Colonic mucosa (tissue), 4 donors: ENCODE data around the gene PPP3CA. TPM values are rescaled to one million over a fixed set of nuclear protein-coding genes. Genes with fewer than 3 reads are reported as not detected.

ENCODE experiments used
- DNase-seq: peaks from one replicate; pipeline ENCODE4 v3.0.0-alpha.2; 2020
- H3K27ac ChIP-seq: fragments of 200-600 bp; one replicate; pipeline ENCODE4 v1.8.0; 2021
- H3K27me3 ChIP-seq: fragments of 200-600 bp; one replicate; pipeline ENCODE4 v1.8.0; 2021
- H3K36me3 ChIP-seq: fragments of 200-600 bp; one replicate; pipeline ENCODE4 v1.8.0; 2021
- H3K4me1 ChIP-seq: fragments of 200-600 bp; one replicate; pipeline ENCODE4 v1.8.0; 2021; ENCODE audit warnings: mild to moderate bottlenecking
- H3K4me3 ChIP-seq: fragments of 200-600 bp; one replicate; pipeline ENCODE4 v1.8.0; 2021
- H3K9ac ChIP-seq, 2 donors: one replicate each; pipeline ENCODE4 v1.7.0; 2013; ENCODE audit warnings: control low read depth in 2 of 2, low read depth in 2 of 2, low read length in 2 of 2
- H3K9me3 ChIP-seq: fragments of 200-600 bp; one replicate; pipeline ENCODE4 v1.8.0; 2021
- intact Hi-C: fragments of 100-400 bp; cut with DNase I; formaldehyde crosslinking; loops from one replicate; pipeline ENCODE4 v1.14.1; 2022
- total RNA-seq, 2 donors: library from RNA; stranded (reverse); fragmentation: NEBNext Ultra II Directional in 1 of 2; extraction: Animal tissue kit (Norgen Biotek cat#: 25700) in 1 of 2; gene quantifications; one replicate each; pipeline ENCODE4 v1.2.1, GENCODE V29; 2021
- TF ChIP-seq, protein P1 (sequence below): fragments of 200-600 bp; IDR thresholded peaks from one replicate; pipeline ENCODE4 v1.8.0; 2022; ENCODE audit warnings: antibody characterized with exemption, mild to moderate bottlenecking
- donor health status: healthy.
- donor health status: DM: no; HTN: no; CAD: no.
- donor health status: DM: no; HTN: no; CAD: no.

The PPP3CA gene
- total RNA-seq, 2 donors from 2014 or later: 34.5 to 43.9 TPM

DNA sequence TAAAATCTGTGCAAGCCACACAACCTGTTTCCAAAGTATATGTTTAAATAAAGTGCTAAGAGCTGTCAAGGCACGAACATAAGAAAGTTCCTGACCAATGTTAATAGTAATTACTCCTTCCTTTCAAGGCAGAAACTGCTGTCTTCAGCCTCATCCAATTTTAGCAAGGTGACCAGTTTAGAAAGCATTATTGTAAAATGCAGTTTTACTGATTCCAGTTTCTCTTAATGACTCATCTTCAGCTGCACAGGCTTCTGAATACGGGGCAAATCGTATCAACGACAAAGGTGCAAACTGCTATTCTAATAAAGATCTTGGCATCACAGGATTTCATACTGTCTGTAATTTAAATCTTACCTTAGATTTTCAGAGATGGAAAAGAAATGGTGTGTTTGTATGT is 87.5 kb downstream of the PPP3CA start:
- Histone ChIP-seq H3K4me1 (no peaks in the 10 kb centered on the region), H3K27me3 (no peaks in the 10 kb centered on the region), H3K36me3 (no peaks in the 10 kb centered on the region), H3K9me3 (no peaks in the 10 kb centered on the region), H3K9ac (no peak overlapping the region), H3K4me3 (no peak overlapping the region), H3K27ac (no peak overlapping the region)
- TF ChIP-seq, protein P1, sequence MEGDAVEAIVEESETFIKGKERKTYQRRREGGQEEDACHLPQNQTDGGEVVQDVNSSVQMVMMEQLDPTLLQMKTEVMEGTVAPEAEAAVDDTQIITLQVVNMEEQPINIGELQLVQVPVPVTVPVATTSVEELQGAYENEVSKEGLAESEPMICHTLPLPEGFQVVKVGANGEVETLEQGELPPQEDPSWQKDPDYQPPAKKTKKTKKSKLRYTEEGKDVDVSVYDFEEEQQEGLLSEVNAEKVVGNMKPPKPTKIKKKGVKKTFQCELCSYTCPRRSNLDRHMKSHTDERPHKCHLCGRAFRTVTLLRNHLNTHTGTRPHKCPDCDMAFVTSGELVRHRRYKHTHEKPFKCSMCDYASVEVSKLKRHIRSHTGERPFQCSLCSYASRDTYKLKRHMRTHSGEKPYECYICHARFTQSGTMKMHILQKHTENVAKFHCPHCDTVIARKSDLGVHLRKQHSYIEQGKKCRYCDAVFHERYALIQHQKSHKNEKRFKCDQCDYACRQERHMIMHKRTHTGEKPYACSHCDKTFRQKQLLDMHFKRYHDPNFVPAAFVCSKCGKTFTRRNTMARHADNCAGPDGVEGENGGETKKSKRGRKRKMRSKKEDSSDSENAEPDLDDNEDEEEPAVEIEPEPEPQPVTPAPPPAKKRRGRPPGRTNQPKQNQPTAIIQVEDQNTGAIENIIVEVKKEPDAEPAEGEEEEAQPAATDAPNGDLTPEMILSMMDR: no peak
- DNase-seq: no peak
- intact Hi-C loops: no loop called here

DNA sequence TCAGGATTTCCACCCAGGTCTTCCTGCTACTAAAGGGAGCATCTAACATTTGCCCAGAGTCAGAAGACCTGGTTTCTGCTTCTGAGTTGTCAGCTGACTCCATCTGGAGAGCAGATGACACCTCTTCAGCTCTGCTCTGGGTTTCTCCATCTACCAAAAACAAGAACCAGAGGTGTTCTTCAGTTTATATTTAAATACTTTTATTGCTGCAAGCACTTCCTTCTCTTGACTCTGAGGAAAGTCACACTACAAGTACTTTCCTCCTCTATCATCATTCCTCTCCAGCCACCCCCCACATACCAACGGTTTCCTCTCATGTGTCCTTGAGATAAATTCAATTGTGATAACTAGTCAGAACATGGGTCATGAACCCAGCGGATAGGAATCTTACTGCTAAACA is 88.4 kb downstream of the PPP3CA start:
- intact Hi-C loops: no loop called here
- TF ChIP-seq, protein P1: no peak
- Histone ChIP-seq H3K4me1 (no peaks in the 10 kb centered on the region), H3K4me3 (no peak overlapping the region), H3K36me3 (no peaks in the 10 kb centered on the region), H3K9ac (no peak overlapping the region), H3K27me3 (no peaks in the 10 kb centered on the region), H3K27ac (no peak overlapping the region), H3K9me3 (no peaks in the 10 kb centered on the region)
- no peak for DNase-seq

- no peak overlapping the region for H3K27ac ChIP-seq
- TF ChIP-seq, protein P1: no peak
- no peaks in the 10 kb centered on the region for H3K27me3 ChIP-seq
- no peaks in the 10 kb centered on the region for H3K4me1 ChIP-seq
- DNase-seq: peak; percentile 26
- H3K36me3 ChIP-seq: no peaks in the 10 kb centered on the region
- no peak overlapping the region for H3K9ac ChIP-seq
- no peak overlapping the region for H3K4me3 ChIP-seq
- H3K9me3 ChIP-seq: no peaks in the 10 kb centered on the region
- intact Hi-C loops: no loop called here
These were observed 91.1 kb downstream of the PPP3CA start for GRCh38 chr4:101256222-101256621.

GRCh38 chr4:101254776-101255175 is 92.5 kb downstream of the PPP3CA start:
- Histone ChIP-seq H3K4me3 (no peak overlapping the region), H3K36me3 (no peaks in the 10 kb centered on the region), H3K27ac (no peak overlapping the region), H3K27me3 (no peaks in the 10 kb centered on the region), H3K9me3 (no peaks in the 10 kb centered on the region), H3K4me1 (no peaks in the 10 kb centered on the region), H3K9ac (no peak overlapping the region)
- TF ChIP-seq, protein P1: no peak
- no peak for DNase-seq
- intact Hi-C loops: no loop called here

DNA sequence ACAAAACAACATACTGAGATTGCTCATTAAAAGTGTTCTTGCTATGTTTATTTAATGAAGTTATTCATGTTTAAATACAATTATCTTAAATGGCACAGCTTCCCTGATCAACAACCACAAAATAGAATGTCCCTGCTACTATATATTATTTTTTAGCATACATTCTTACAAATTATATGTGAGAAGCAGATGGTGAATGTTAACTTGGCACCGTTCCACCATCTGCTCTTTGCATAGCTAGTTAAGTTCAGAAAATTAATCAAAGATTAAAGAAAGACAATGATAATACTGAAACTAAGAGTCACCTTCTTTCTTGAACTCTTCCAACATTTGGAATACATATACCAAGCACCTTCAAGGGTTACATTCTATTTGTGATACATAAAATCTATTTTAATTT is 94.2 kb downstream of the PPP3CA start:
- Histone ChIP-seq H3K36me3 (no peaks in the 10 kb centered on the region), H3K27me3 (no peaks in the 10 kb centered on the region), H3K4me1 (no peaks in the 10 kb centered on the region), H3K4me3 (no peak overlapping the region), H3K27ac (no peak overlapping the region), H3K9ac (no peak overlapping the region), H3K9me3 (no peaks in the 10 kb centered on the region)
- no peak for DNase-seq
- TF ChIP-seq, protein P1: no peak
- intact Hi-C loops: no loop called here

DNA sequence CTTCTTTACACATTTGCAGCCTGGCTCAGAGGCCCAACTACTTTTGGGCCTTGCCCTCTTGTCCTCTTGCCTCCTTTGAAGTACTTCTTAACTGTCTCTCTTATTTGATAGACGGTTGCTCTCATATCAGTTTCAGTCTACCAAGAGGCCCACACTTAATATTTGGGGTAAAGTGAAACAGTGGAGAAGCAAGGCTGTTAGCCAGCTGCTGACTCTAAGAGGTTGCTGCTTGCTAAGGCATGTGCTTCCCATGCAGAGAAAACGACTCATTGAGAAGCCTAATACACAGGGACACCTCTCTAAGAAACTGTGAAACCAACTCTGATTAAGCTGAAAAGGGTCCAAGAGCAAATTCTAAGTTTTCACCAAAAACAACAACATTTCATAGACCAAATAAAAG is 94.6 kb downstream of the PPP3CA start:
- Histone ChIP-seq H3K4me1 (no peaks in the 10 kb centered on the region), H3K27ac (no peak overlapping the region), H3K27me3 (no peaks in the 10 kb centered on the region), H3K4me3 (no peak overlapping the region), H3K9me3 (no peaks in the 10 kb centered on the region), H3K9ac (no peak overlapping the region), H3K36me3 (no peaks in the 10 kb centered on the region)
- intact Hi-C loops: no loop called here
- DNase-seq: no peak
- TF ChIP-seq, protein P1: no peak
